ENCODE results near the gene POLR2L.

POLR2L gene

GRCh38 chr11:808427-809286, 33.7 kb downstream of the POLR2L start:
- DNase-seq = peak in 3 of 5 experiments; percentile 44 to 80 (median 45)

- DNase-seq = no peak
Measured at GRCh38 chr11:804599-804964, 37.7 kb downstream of the POLR2L start.

GRCh38 chr11:803770-804598, 38.3 kb downstream of the POLR2L start:
- no peak for DNase-seq

GRCh38 chr11:803467-803742, 38.9 kb downstream of the POLR2L start:
- no peak for DNase-seq

GRCh38 chr11:802693-803466, 39.4 kb downstream of the POLR2L start:
- DNase-seq = no peak

GRCh38 chr11:802018-802617, 40.2 kb downstream of the POLR2L start:
- DNase-seq = no peak

GRCh38 chr11:801097-801780, 41.1 kb downstream of the POLR2L start:
- DNase-seq = no peak

GRCh38 chr11:800473-800872, 41.9 kb downstream of the POLR2L start:
- no peak for DNase-seq

- no peak for DNase-seq
Measured at GRCh38 chr11:799641-800316, 42.5 kb downstream of the POLR2L start.

- peak; percentile 70 to 93 (median 77) for DNase-seq
Measured at GRCh38 chr11:798093-798713, 44.1 kb downstream of the POLR2L start, which contains the start of gene SLC25A22. SLC25A22 (minus strand) TSS chr11:798281; CDS start chr11:795006, 3,275 bp downstream.

GRCh38 chr11:797296-798092, 44.8 kb downstream of the POLR2L start:
- peak; percentile 40 to 92 (median 74) for DNase-seq

- DNase-seq = no peak
Measured at GRCh38 chr11:796565-797295, 45.6 kb downstream of the POLR2L start.

GRCh38 chr11:795634-796564, 46.4 kb downstream of the POLR2L start:
- DNase-seq = peak; percentile 49 to 92 (median 68)

GRCh38 chr11:794766-795633, 47.3 kb downstream of the POLR2L start:
- peak in 1 of 5 experiments; percentile 40 for DNase-seq

- DNase-seq = no peak
Measured at GRCh38 chr11:794013-794765, 48.1 kb downstream of the POLR2L start.

- no peak for DNase-seq
Measured at GRCh38 chr11:793556-793955, 48.8 kb downstream of the POLR2L start.

Measured in T-helper 2 cell (primary cell).